Thyroid gland (tissue), 4 donors: ENCODE measurements around the gene APP.

Experiments
- POLR2A ChIP-seq, 2 donors: fragments of 450-650 bp; IDR thresholded peaks; one replicate each; pipeline ENCODE4 v1.6.1; 2017; ENCODE audit warnings: antibody characterized with exemption in 2 of 2, mild to moderate bottlenecking in 2 of 2, moderate library complexity in 1 of 2
- TF ChIP-seq, protein P1 (sequence below), 6 experiments: fragments of 200-600 bp in 3 of 6; fragments of 450-650 bp in 3 of 6; sonication (generic) in 3 of 6; IDR thresholded peaks; one replicate each; pipeline ENCODE4 v1.5.1; 2016 to 2019; ENCODE audit warnings: antibody characterized with exemption in 6 of 6, mild to moderate bottlenecking in 2 of 6, inconsistent platforms in 1 of 6, moderate library complexity in 1 of 6

DNA sequence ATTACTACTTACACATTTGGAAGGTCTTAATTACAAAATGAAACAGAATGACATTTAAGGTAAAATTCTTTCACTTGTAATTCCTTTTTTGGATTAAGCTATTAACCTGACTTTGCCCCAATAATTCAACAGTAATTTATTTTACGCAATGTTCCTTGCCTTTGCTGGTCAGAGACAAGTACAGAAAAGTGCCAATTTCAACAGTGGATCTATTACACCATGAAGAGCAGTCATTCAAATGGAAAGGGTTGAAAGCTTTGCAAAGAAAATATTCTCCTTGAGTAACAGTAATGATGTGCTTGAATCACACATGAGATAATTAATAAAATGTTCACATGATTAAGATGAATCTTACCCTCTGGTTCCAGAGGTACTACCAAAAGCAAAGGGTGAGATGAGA is 84.7 kb downstream of the APP start:
- no peak for TF ChIP-seq POLR2A (IDR thresholded peaks at IDR 0.05)
- TF ChIP-seq, protein P1, sequence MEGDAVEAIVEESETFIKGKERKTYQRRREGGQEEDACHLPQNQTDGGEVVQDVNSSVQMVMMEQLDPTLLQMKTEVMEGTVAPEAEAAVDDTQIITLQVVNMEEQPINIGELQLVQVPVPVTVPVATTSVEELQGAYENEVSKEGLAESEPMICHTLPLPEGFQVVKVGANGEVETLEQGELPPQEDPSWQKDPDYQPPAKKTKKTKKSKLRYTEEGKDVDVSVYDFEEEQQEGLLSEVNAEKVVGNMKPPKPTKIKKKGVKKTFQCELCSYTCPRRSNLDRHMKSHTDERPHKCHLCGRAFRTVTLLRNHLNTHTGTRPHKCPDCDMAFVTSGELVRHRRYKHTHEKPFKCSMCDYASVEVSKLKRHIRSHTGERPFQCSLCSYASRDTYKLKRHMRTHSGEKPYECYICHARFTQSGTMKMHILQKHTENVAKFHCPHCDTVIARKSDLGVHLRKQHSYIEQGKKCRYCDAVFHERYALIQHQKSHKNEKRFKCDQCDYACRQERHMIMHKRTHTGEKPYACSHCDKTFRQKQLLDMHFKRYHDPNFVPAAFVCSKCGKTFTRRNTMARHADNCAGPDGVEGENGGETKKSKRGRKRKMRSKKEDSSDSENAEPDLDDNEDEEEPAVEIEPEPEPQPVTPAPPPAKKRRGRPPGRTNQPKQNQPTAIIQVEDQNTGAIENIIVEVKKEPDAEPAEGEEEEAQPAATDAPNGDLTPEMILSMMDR (IDR thresholded peaks at IDR 0.05): no peak
